Skeletal muscle satellite cell (primary cell): ENCODE results near the gene STARD3NL. TPM values are rescaled to one million over a fixed set of nuclear protein-coding genes. Genes with fewer than 3 reads are reported as not detected.
"Not testable (repeated sequence)": the region's sequence is repeated elsewhere in the genome, so short reads cannot be mapped to it uniquely, and the experiment has no call there.

ENCODE experiments used
- H3K27me3 ChIP-seq: 2 replicates; pipeline ENCODE4 v1.7.0; 2013; ENCODE audit warnings: low read length; ENCODE audit not compliant: control insufficient read depth, insufficient read depth
- H3K36me3 ChIP-seq: 2 replicates; pipeline ENCODE4 v1.7.0; 2013; ENCODE audit warnings: mild to moderate bottlenecking, control low read depth, low read length; ENCODE audit not compliant: insufficient read depth
- H3K4me1 ChIP-seq: 2 replicates; pipeline ENCODE4 v1.7.0; 2013; ENCODE audit warnings: low read length; ENCODE audit not compliant: control insufficient read depth, insufficient read depth
- H3K4me2 ChIP-seq: 2 replicates; pipeline ENCODE4 v1.7.0; 2013; ENCODE audit warnings: mild to moderate bottlenecking, low read length
- H3K4me3 ChIP-seq: 2 replicates; pipeline ENCODE4 v1.7.0; 2013; ENCODE audit warnings: low read length
- H3K9ac ChIP-seq: 2 replicates; pipeline ENCODE4 v1.7.0; 2013; ENCODE audit warnings: mild to moderate bottlenecking, low read depth, low read length, moderate library complexity
- H3K9me3 ChIP-seq: replicated peaks from 2 replicates; pipeline ENCODE4 v1.7.0; 2013; ENCODE audit warnings: mild to moderate bottlenecking, control low read depth, low read length
- small RNA-seq: library from RNA; depleted of rRNA; stranded (forward); fragments of <200 nt; gene quantifications from one replicate; pipeline ENCODE3, GENCODE V24; 2012

Gene STARD3NL

GRCh38 chr7:38270405-38270804 lies 92.4 kb downstream of the STARD3NL start:
- not testable (repeated sequence) for H3K27me3 ChIP-seq, H3K4me1 ChIP-seq, H3K9ac ChIP-seq, H3K4me3 ChIP-seq, H3K36me3 ChIP-seq, H3K9me3 ChIP-seq, H3K4me2 ChIP-seq

- H3K36me3 ChIP-seq = no peaks in the 10 kb centered on the region
- no peak within 1 kb of the TSS for H3K9ac ChIP-seq
- no peaks in the 10 kb centered on the region for H3K4me1 ChIP-seq
- H3K27me3 ChIP-seq = no peaks in the 10 kb centered on the region
- no peak within 1 kb of the TSS for H3K4me2 ChIP-seq
- no peaks in the 10 kb centered on the region for H3K9me3 ChIP-seq
- no peak within 1 kb of the TSS for H3K4me3 ChIP-seq
Observed at GRCh38 chr7:38273286-38273995, 95.4 kb downstream of the STARD3NL start, which contains the start of gene TARP. Gene TARP (minus strand): TSS chr7:38273636.

- Histone ChIP-seq H3K4me1 (no peaks in the 10 kb centered on the region), H3K9ac (no peak overlapping the region), H3K4me3 (no peak overlapping the region), H3K9me3 (no peaks in the 10 kb centered on the region), H3K36me3 (no peaks in the 10 kb centered on the region), H3K27me3 (no peaks in the 10 kb centered on the region), H3K4me2 (no peak overlapping the region)
Observed at GRCh38 chr7:38274486-38274885, 96.4 kb downstream of the STARD3NL start.

GRCh38 chr7:38274927-38275620 lies 97.0 kb downstream of the STARD3NL start:
- Histone ChIP-seq H3K4me1 (no peaks in the 10 kb centered on the region), H3K27me3 (no peaks in the 10 kb centered on the region), H3K4me3 (no peak overlapping the region), H3K9me3 (no peaks in the 10 kb centered on the region), H3K4me2 (no peak overlapping the region), H3K9ac (no peak overlapping the region), H3K36me3 (no peaks in the 10 kb centered on the region)

GRCh38 chr7:38276096-38276877 lies 98.2 kb downstream of the STARD3NL start:
- no peaks in the 10 kb centered on the region for H3K9me3 ChIP-seq
- no peak overlapping the region for H3K9ac ChIP-seq
- H3K27me3 ChIP-seq = no peaks in the 10 kb centered on the region
- no peaks in the 10 kb centered on the region for H3K36me3 ChIP-seq
- no peaks in the 10 kb centered on the region for H3K4me1 ChIP-seq
- H3K4me3 ChIP-seq = no peak overlapping the region
- no peak overlapping the region for H3K4me2 ChIP-seq

- H3K4me2 ChIP-seq = no peak overlapping the region
- H3K4me1 ChIP-seq = no peaks in the 10 kb centered on the region
- peaks cover 12% of the 10 kb centered on the region for H3K27me3 ChIP-seq
- no peak overlapping the region for H3K9ac ChIP-seq
- H3K36me3 ChIP-seq = no peaks in the 10 kb centered on the region
- H3K4me3 ChIP-seq = no peak overlapping the region
- no peaks in the 10 kb centered on the region for H3K9me3 ChIP-seq
Observed at GRCh38 chr7:38280000-38280399, 102.0 kb downstream of the STARD3NL start.

Small RNA genes lying within 50 kb of the gene (small RNA-seq; reads per million reads assigned to genes)
- not detected for gene TRGJ1
- gene TRGJ2 = not detected
- gene TRGJP = not detected
- gene TRGJP1 = not detected
- gene TRGJP2 = not detected
